Activated CD4-positive, CD25-positive, alpha-beta regulatory T cell treated with anti-CD3 and anti-CD28 coated beads, Interleukin-2, amount 50 U/mL, for 24 hours (primary cell): ENCODE results near the gene NRL.
"Not testable (repeated sequence)": the region's sequence is repeated elsewhere in the genome, so short reads cannot be mapped to it uniquely, and the experiment has no call there.

Experiments used
- ATAC-seq, 2 donors: fragments of 150-1000 bp; cut with Tn5 transposase; one replicate each; pipeline ENCODE4 v1.10.0; 2021; ENCODE audit warnings: mild to moderate bottlenecking in 1 of 2, moderate library complexity in 1 of 2

NRL gene

DNA sequence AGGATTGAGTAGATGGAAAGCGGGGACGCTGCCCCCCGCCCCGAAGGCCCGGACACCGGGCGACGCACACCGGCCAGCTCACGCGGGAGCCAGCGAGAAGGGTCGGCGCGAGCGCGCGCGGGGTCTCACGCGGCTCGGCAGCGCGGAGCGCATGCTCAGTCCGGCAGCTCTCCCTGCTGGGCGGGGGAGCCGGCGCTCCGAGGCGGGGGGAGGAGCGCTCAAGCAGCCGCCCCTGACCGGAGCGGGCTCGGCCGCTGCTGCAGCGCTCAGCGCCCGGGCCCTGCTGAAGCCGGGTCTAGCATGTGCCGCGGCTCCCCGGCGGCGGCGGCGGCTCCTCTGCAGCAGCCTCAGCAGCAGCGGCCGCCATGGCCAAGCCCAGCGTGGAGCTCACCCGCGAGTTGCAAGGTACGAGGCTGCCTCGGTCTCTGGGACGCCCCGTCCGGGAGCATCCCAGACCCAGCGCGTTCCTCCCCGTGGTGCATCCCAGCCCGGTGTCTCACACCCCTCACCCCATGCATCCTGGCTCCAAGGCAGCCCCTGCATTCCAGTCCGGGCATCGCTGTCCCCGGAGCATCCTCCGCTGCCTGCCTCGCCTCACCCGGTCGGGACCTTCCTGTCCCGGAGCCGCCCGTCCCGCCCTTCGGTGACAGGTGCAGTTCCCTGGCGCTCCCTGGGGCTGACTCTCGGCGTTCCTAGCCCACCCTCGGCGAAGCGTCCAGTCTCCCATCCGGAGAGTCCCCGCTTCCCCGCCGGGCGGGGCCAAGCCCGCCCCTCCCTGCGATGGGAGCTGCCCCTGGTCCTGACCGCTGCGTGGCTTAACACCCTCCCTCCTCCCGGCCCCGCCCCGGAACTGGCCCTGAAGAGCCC is 62.7 kb downstream of the NRL start, which contains the start of gene CARMIL3:
Gene CARMIL3, plus strand, starts transcription at position 221 of the 867 bp plus-strand sequence. Its CDS starts 145 bp downstream, at position 366.
- peak; percentile 56 to 63 for ATAC-seq

DNA sequence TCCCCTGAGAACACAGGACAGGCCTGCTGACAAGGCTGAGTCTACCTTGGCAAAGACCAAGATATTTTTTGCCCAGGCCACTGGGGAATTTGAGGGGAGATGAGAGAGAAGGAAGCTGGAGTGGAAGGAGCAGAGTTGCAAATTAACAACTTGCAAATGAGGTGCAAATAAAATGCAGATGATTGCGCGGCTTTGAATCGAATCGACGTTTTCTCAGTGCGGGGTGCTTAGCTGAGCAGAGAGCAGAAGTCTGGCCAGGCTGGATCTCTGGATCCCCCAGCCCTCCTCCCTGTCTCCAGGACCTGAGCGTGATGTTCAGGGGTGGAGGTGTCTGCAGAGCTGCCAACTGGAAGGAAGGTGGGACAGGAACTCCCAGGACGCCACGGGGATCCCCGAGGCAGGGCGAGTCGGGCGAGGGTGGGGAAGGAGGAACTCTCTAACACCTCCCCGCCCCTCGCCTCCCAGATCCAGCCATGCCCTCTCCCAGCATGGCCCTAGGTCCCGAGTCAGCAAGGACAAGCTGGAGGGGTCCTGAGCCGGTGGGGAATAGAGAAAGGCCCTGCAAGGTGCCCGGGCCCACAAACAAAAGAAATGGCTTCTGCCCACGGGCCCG is 63.5 kb downstream of the NRL start:
- ATAC-seq = no peak

- not testable (repeated sequence) for ATAC-seq
Observed at GRCh38 chr14:24050753-24051152, 64.0 kb downstream of the NRL start.

- not testable (repeated sequence) for ATAC-seq
Observed at GRCh38 chr14:24049002-24049401, 65.7 kb downstream of the NRL start.

- no peak for ATAC-seq
Observed at GRCh38 chr14:24042746-24043145, 72.0 kb downstream of the NRL start.

DNA sequence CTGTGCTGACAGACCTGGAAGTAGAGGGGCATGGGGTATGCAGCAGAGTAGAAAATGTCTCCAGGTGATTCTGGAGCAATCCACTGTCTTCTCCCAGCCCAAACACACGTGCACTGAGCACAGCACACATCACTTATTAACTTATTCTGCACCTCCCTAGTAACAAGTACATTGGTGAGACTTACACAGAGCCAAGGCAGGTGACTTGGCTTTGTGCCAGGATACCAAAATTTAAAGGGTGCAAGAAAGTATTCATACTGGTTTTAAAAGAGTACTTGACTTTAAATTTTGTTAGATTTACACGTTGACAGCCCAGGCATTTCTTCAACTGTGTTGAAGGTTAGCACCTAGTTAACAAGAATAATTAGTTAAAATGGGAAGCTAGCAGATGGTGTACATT is 74.1 kb downstream of the NRL start:
- ATAC-seq = no peak

DNA sequence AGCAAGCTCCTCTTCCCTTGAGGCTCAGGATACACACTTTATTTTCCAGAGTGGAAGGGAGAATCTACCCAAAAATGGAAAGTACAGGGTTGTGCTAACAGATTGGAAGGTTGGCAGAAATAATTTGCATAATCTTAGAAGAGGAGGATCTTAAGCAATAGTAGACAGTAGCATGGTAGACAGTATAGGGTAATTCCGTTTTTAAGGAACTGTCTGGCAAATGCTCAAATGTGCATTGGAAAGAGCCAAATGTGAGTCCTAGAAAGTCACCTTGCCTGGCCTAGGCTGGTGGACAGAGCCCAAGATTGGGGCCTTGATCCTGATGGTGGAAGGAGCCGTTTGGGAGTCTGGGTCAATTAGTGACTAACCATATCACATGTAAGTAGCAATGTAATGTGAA is 76.1 kb downstream of the NRL start:
- ATAC-seq = no peak

- no peak for ATAC-seq
Observed at GRCh38 chr14:24037658-24038037, 77.1 kb downstream of the NRL start.

DNA sequence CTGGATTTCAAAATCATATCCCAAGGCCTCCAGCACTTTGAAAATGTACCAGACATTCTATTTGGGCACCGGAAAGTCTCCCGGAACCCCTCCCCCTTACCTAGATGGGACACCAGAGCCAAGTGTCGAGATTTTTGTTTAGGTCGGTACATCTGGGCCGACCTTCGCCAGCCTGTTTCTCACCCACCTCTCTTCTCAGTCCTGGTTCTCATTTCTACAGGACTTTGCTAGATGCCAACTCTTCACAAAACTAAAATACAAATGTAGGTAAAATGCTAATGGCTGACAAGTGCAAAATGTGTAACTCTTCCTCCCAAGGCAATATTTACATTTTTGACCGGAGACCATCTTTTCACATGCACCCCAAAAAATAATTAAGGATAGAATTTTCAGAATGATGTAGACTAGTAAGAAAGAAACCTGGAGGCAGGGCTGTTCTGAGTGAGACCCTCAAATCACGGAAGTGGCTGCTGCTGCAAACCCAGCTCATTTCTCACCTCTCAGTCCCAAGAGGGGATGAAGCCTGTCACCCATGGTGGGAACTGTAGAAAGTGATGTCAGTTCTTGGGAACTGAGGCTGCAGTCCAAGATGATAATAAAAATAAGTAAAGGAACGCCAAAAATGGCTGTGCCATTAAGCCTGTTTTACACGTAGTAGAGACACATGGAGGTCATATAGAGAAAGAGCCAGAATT is 77.6 kb downstream of the NRL start:
- peak in 1 of 2 donors; percentile 10 for ATAC-seq

GRCh38 chr14:24036169-24036962 is 78.4 kb downstream of the NRL start:
- peak; percentile 79 to 81 for ATAC-seq

DNA sequence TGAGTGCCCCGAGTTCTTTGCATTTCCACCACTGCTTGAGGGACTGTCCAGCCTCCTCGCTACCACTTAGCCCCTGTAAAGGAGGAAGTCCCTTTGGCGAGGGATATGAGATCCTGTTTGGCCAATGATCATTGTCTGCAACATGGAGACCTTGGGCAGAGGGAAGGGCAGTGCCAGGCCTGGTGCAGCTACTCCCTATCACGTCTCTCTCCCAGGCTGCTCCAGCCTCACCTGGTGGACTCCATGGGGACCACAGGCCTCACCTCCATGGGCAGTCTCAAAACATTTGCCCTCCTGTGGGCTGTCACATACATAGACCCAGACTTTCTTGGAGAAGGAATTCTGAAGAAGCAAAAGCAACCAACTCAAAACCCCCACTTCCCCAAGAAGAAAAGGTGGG is 79.0 kb downstream of the NRL start:
- peak in 1 of 2 donors; percentile 6 for ATAC-seq

GRCh38 chr14:24032727-24033418 is 81.9 kb downstream of the NRL start:
- ATAC-seq = no peak

DNA sequence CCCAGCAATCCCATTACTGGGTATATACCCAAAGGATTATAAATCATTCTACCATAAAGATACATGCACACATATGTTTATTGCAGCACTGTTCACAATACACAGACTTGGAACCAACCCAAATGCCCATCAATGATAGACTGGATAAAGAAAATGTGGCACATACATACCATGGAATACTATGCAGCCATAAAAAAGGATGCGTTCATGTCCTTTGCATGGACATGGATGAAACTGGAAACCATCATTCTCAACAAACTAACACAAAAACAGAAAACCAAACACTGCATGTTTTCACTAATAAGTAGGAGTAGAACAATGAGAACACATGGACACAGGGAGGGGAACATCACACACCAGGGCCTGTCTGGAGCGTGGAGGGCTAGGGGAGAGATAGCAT is 83.4 kb downstream of the NRL start:
- ATAC-seq = not testable (repeated sequence)

GRCh38 chr14:24029687-24030086 is 85.1 kb downstream of the NRL start:
- ATAC-seq = not testable (repeated sequence)
